Fibroblast of villous mesenchyme (primary cell): ENCODE data around the gene CYP4F3. TPM values are rescaled to one million over a fixed set of nuclear protein-coding genes. Genes with fewer than 3 reads are reported as not detected.

Experiments
- DNase-seq: peaks from one replicate; pipeline ENCODE4 v3.0.0-alpha.2; 2010; ENCODE audit warnings: low read depth
- H3K4me3 ChIP-seq: 2 replicates; pipeline ENCODE4 v1.5.1; 2011; ENCODE audit warnings: low read depth, mild to moderate bottlenecking, low read length
- CTCF ChIP-seq: IDR thresholded peaks from 2 replicates; pipeline ENCODE4 v1.5.1; 2012; ENCODE audit warnings: low read depth, mild to moderate bottlenecking, low read length; ENCODE audit not compliant: insufficient read depth
- small RNA-seq: library from RNA; depleted of rRNA; stranded (forward); fragments of <200 nt; gene quantifications from one replicate; pipeline ENCODE3, GENCODE V24; 2012
- total RNA-seq: library from RNA; depleted of rRNA; stranded (reverse); fragments of >200 nt; gene quantifications from 2 replicates; pipeline ENCODE4 v1.2.3, GENCODE V29; 2012

Gene CYP4F3
- total RNA-seq, 1 donor: not detected

- DNase-seq: peak; percentile 57
- TF ChIP-seq CTCF: no peak
- H3K4me3 ChIP-seq: no peak overlapping the region
Observed at GRCh38 chr19:15702534-15702930, 61.8 kb downstream of the CYP4F3 start.

Small RNAs within 50 kb of the gene (small RNA-seq; reads per million reads assigned to genes)
- gene AD000091.1: not detected

Other genes starting within 250 kb of the CYP4F3 start
- gene AKAP8L, start 221.9 kb upstream of the CYP4F3 start, total RNA-seq: 59.6 and 61.3 TPM in 2 replicates
- gene WIZ, start 190.9 kb upstream of the CYP4F3 start, total RNA-seq: 7.3 and 7.4 TPM in 2 replicates
- not detected in 2 replicates for gene RASAL3, start 176.4 kb upstream of the CYP4F3 start, total RNA-seq
- not detected in 2 replicates for gene PGLYRP2, start 161.4 kb upstream of the CYP4F3 start, total RNA-seq
- gene CYP4F22, start 132.4 kb upstream of the CYP4F3 start, total RNA-seq: not detected in 2 replicates
- under 0.01 TPM in 1 of 2 replicates, not detected in the other for gene CYP4F8, start 25.7 kb upstream of the CYP4F3 start, total RNA-seq
- not detected in 2 replicates for gene CYP4F12, start 32.2 kb downstream of the CYP4F3 start, total RNA-seq
- gene OR10H2, start 87.1 kb downstream of the CYP4F3 start, total RNA-seq: not detected in 2 replicates
- not detected in 2 replicates for gene OR10H3, start 97.1 kb downstream of the CYP4F3 start, total RNA-seq
- gene OR10H5, start 146.8 kb downstream of the CYP4F3 start, total RNA-seq: under 0.01 TPM in 1 of 2 replicates, not detected in the other
- not detected in 2 replicates for gene OR10H1, start 174.8 kb downstream of the CYP4F3 start, total RNA-seq